ENCODE data around the gene RBM25.
"Not testable (repeated sequence)": the region's sequence is repeated elsewhere in the genome, so short reads cannot be mapped to it uniquely, and the experiment has no call there.

The RBM25 gene

DNA sequence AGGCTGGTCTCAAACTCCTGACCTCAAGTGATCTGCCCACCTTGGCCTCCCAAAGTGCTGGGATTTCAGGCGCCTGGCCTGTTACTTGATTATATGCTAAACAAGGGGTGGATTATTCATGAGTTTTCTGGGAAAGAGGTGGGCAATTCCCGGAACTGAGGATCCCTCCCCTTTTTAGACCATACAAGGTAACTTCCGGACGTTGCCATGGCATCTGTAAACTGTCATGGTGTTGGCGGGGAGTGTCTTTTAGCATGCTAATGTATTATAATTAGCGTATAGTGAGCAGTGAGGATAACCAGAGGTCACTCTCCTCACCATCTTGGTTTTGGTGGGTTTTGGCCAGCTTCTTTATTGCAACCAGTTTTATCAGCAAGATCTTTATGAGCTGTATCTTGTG lies 111.5 kb downstream of the RBM25 start:
- not testable (repeated sequence) for DNase-seq (ENCODE audit: low spot score)

DNA sequence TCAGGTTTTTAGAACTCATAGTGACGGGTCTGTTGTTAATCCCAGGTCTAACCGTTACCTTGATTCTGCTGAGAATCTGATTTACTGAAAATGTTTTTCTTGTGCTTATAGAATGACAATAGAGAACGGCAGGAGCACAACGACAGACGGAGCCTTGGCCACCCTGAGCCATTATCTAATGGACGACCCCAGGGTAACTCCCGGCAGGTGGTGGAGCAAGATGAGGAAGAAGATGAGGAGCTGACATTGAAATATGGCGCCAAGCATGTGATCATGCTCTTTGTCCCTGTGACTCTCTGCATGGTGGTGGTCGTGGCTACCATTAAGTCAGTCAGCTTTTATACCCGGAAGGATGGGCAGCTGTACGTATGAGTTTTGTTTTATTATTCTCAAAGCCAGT lies 112.4 kb downstream of the RBM25 start:
- DNase-seq (ENCODE audit: low spot score), result no peak

DNA sequence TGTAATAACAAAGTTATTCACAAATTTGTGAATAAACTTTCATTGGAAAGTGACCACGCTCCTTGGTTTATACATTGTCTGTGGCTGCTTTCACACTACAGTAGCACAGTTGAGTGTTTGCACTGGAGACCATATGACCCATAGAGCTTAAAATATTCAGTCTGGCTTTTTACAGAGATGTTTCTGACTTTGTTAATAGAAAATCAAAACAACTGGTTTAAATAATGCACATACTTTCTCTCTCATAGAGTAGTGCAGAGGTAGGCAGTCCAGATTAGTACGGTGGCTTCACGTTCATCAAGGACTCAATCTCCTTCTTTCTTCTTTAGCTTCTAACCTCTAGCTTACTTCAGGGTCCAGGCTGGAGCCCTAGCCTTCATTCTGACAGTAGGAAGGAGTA lies 114.2 kb downstream of the RBM25 start:
- no peak for DNase-seq (ENCODE audit: low spot score)

DNA sequence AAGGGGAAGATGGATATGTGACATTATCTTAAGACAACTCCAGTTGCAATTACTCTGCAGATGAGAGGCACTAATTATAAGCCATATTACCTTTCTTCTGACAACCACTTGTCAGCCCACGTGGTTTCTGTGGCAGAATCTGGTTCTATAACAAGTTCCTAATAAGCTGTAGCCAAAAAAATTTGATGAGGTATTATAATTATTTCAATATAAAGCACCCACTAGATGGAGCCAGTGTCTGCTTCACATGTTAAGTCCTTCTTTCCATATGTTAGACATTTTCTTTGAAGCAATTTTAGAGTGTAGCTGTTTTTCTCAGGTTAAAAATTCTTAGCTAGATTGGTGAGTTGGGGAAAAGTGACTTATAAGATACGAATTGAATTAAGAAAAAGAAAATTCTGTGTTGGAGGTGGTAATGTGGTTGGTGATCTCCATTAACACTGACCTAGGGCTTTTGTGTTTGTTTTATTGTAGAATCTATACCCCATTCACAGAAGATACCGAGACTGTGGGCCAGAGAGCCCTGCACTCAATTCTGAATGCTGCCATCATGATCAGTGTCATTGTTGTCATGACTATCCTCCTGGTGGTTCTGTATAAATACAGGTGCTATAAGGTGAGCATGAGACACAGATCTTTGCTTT lies 114.9 kb downstream of the RBM25 start:
- no peak for DNase-seq (ENCODE audit: low spot score)

Data from HuH-7 (cell line).